ENCODE results near the gene EI24. TPM values are rescaled to one million over a fixed set of nuclear protein-coding genes. Genes with fewer than 3 reads are reported as not detected.
A peak's percentile ranks its signal among the peaks of the same experiment; 100 is the strongest.

Gene EI24
- total and polyA plus RNA-seq, 2 of the 8 experiments (the other 6 are each of a cell fraction or from before 2014, with no cell fraction given), result 135 to 264 TPM

DNA sequence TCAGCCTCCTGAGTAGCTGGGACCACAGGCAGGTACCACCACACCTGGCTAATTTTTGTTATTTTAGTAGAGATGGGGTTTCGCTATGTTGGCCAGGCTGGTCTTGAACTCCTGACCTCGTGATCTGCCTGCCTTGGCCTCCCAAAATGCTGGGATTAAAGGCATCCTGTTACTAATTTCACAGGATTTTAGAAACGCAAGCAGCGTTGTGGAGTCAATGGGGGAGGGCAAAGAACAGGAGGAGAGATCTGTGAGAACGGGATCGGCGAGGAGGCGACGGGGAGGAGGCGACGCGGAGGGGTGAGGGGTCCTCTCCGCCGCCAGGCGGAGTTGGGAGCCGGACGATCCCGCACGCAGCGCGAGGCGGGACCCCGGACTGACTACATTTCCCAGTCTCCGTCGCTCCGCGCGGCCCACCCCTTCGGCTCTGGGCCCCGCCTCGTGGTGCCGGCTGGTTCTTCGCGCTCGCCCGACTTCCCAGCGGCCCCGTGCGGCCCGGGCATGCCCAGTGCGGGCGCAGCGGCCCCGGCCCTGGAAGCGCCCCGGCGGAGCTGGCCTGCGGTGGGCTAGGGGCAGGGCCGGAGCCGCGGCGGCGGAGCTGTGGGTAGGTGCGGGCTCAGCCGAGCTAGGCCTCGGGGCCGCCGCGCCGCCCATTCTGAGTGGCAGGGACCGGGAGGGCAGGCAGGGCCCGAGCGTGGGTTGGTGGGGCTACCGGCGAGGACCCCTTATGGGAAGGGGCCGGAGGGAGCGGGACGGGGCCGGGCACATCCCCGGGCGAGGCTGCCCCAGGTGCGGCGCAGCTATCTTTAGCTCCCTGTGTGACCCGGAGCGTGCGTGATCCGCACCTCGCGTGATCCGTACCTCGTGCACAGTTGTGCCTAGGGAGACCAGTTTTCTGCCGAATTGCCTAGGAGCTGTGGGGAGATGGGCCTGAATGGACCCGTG is at the start of gene EI24 (continued):
- TF ChIP-seq EGR1 (IDR thresholded peaks at IDR 0.05; ENCODE audit: borderline replicate concordance, low read depth, low read length), result no peak
- TF ChIP-seq HDAC6 (IDR thresholded peaks at IDR 0.05; ENCODE audit: low read depth, low read length), result no peak
- no peak for TF ChIP-seq SIRT6 (IDR thresholded peaks at IDR 0.05; ENCODE audit: low read length)
- TF ChIP-seq NRF1 (IDR thresholded peaks at IDR 0.05; ENCODE audit: low read depth, low read length), result peak; percentile 53
- TF ChIP-seq CHD2 (IDR thresholded peaks at IDR 0.05; ENCODE audit: low read length), result peak; percentile 51
- TF ChIP-seq, protein P1, sequence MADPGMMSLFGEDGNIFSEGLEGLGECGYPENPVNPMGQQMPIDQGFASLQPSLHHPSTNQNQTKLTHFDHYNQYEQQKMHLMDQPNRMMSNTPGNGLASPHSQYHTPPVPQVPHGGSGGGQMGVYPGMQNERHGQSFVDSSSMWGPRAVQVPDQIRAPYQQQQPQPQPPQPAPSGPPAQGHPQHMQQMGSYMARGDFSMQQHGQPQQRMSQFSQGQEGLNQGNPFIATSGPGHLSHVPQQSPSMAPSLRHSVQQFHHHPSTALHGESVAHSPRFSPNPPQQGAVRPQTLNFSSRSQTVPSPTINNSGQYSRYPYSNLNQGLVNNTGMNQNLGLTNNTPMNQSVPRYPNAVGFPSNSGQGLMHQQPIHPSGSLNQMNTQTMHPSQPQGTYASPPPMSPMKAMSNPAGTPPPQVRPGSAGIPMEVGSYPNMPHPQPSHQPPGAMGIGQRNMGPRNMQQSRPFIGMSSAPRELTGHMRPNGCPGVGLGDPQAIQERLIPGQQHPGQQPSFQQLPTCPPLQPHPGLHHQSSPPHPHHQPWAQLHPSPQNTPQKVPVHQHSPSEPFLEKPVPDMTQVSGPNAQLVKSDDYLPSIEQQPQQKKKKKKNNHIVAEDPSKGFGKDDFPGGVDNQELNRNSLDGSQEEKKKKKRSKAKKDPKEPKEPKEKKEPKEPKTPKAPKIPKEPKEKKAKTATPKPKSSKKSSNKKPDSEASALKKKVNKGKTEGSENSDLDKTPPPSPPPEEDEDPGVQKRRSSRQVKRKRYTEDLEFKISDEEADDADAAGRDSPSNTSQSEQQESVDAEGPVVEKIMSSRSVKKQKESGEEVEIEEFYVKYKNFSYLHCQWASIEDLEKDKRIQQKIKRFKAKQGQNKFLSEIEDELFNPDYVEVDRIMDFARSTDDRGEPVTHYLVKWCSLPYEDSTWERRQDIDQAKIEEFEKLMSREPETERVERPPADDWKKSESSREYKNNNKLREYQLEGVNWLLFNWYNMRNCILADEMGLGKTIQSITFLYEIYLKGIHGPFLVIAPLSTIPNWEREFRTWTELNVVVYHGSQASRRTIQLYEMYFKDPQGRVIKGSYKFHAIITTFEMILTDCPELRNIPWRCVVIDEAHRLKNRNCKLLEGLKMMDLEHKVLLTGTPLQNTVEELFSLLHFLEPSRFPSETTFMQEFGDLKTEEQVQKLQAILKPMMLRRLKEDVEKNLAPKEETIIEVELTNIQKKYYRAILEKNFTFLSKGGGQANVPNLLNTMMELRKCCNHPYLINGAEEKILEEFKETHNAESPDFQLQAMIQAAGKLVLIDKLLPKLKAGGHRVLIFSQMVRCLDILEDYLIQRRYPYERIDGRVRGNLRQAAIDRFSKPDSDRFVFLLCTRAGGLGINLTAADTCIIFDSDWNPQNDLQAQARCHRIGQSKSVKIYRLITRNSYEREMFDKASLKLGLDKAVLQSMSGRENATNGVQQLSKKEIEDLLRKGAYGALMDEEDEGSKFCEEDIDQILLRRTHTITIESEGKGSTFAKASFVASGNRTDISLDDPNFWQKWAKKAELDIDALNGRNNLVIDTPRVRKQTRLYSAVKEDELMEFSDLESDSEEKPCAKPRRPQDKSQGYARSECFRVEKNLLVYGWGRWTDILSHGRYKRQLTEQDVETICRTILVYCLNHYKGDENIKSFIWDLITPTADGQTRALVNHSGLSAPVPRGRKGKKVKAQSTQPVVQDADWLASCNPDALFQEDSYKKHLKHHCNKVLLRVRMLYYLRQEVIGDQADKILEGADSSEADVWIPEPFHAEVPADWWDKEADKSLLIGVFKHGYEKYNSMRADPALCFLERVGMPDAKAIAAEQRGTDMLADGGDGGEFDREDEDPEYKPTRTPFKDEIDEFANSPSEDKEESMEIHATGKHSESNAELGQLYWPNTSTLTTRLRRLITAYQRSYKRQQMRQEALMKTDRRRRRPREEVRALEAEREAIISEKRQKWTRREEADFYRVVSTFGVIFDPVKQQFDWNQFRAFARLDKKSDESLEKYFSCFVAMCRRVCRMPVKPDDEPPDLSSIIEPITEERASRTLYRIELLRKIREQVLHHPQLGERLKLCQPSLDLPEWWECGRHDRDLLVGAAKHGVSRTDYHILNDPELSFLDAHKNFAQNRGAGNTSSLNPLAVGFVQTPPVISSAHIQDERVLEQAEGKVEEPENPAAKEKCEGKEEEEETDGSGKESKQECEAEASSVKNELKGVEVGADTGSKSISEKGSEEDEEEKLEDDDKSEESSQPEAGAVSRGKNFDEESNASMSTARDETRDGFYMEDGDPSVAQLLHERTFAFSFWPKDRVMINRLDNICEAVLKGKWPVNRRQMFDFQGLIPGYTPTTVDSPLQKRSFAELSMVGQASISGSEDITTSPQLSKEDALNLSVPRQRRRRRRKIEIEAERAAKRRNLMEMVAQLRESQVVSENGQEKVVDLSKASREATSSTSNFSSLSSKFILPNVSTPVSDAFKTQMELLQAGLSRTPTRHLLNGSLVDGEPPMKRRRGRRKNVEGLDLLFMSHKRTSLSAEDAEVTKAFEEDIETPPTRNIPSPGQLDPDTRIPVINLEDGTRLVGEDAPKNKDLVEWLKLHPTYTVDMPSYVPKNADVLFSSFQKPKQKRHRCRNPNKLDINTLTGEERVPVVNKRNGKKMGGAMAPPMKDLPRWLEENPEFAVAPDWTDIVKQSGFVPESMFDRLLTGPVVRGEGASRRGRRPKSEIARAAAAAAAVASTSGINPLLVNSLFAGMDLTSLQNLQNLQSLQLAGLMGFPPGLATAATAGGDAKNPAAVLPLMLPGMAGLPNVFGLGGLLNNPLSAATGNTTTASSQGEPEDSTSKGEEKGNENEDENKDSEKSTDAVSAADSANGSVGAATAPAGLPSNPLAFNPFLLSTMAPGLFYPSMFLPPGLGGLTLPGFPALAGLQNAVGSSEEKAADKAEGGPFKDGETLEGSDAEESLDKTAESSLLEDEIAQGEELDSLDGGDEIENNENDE (IDR thresholded peaks at IDR 0.05; ENCODE audit: insufficient replicate concordance, low read length), result no peak
- TF ChIP-seq RFX5 (IDR thresholded peaks at IDR 0.05; ENCODE audit: borderline replicate concordance, low read depth, low read length), result no peak
- TF ChIP-seq, protein P2, sequence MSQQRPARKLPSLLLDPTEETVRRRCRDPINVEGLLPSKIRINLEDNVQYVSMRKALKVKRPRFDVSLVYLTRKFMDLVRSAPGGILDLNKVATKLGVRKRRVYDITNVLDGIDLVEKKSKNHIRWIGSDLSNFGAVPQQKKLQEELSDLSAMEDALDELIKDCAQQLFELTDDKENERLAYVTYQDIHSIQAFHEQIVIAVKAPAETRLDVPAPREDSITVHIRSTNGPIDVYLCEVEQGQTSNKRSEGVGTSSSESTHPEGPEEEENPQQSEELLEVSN (IDR thresholded peaks at IDR 0.05), result peak; percentile 62
- no peak for TF ChIP-seq HDAC2 (IDR thresholded peaks at IDR 0.05; ENCODE audit: borderline replicate concordance in 1 of 2, low read depth in 2 of 2, low read length in 2 of 2)

All from H1 (cell line).